GM18520 (cell line): ENCODE results near the gene DNM3.

Source experiments
- ATAC-seq: cut with Tn5 transposase; IDR thresholded peaks from one replicate; pipeline ENCODE4 v1.9.1; 2021; ENCODE audit not compliant: unreplicated experiment

DNM3 gene

DNA sequence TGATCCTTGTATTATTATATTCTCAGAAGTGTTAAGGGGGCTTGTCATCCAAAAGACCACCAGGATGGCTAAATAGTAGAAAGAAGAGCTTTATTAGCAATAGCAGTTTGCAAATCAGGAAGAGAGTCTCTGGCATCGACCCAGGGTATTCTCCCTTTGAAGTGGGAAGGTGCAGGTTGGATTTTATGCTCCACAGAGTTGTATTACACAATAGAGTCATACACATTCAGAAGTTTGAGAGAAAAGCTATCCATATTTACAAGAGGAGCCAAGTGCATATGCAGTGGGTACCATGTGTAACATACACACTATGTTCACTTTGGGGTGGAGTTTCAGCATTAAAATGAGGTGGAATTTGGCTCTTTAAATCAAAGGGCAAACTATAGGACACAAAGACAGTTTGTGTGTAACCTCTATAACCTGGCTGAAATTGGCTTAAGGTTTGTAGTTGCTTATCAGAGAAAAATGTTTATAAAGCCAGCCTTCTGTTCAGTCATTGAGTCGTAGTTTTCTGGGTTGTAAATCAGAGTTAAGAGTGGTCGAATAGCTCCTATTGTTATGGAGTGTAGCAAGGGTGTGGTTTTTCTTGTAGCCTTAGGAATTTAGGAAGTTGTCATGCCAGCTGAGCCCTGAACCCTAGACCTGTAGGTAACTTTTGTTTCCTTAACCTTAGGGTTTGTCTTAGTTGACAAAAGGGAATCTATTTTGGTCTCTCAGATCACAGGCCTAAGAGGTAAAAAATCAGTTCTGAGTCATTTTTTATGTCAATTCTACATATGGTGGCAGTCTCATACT is 125.3 kb downstream of the DNM3 start:
- ATAC-seq = no peak

DNA sequence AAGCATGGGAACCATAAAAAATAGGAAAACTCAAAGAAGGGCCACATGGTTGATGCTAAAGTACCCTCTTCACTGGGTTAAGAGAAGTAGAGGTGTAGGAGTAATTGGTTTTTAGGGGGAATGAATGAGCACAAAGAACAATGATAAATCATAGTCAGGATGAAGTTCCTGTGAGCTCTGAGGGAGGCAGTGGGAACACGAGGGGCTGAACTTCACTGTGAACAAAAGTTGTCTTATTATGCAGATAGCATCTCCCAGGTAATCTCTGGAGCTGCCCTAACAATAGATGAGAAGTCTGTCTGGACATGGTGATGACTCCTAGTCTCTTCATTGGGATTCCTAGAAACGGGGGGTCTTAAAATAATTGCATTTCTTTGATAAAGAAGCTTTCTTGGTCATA is 127.9 kb downstream of the DNM3 start:
- no peak for ATAC-seq

DNA sequence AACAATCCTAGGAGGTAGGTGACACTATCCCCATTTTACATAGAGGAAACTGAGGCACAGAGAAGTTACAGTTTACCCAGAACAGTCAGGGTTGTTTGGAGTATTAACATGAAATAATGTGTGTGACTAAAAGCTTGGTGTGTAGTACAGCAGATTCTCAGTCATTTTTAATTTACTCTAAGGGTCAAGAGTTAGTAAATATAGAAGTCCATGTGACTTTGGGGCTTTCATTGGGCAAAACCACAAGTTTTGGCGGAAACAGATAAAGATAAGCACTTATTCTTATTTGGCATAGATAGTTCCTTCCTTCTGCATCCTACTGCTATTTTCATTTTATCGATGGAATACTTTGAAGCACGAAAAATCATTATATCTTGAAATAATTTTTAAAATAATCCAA is 128.5 kb downstream of the DNM3 start:
- no peak for ATAC-seq

DNA sequence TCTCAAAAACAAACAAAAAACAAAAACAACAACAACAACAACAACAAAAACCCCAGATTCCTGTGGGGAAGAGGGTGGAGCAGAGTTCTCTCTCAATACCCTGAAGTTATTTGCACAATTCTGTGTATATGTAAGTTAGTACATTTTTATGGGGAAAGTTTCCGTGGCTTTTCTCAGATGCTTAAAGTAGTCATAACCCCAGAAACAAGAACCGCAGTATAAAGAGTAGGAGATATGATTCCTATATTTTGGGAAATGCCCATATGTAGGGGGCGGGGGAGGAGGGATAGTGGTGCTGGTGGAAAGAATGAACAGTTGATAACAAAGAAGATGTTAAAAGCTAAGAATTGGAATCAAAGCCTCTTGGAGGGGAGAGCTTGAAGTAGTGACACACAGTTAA is 131.5 kb downstream of the DNM3 start:
- ATAC-seq = no peak

DNA sequence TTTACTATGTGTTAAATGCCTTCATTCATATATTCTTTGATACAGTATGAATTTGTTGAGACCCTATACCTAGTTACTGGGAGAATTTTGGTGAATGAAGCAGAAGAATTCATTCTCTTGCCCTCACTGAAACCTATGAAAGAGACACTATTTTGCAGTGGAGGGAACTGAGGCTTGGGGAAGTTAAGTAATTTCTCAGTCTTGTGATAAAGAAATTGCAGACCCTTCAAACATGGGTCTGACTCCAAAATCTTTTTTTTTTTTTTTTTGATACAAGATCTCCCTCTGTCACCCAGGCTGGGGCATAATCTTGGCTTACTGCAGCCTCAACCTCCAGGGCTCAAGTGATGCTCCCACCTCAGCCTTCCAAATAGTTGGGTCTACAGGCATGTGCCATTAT is 132.1 kb downstream of the DNM3 start:
- no peak for ATAC-seq

DNA sequence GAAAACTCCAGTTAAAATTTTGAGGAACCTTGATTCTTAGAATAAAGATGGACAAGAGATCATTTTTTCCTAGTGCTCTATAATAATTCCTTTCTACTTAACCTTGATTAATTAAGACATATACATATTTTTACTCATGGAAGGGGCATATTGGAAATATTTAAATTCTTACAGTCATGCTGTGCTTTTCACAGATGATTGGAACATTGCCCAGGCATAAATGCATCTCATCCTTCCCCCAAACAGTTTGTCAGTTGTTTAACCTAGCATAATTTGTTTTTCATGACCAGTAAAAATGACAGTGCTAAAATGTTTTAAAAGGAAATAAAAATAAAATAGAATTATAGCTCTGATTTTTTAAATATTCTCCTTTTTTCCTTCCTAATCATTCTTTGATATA is 140.0 kb downstream of the DNM3 start:
- no peak for ATAC-seq

DNA sequence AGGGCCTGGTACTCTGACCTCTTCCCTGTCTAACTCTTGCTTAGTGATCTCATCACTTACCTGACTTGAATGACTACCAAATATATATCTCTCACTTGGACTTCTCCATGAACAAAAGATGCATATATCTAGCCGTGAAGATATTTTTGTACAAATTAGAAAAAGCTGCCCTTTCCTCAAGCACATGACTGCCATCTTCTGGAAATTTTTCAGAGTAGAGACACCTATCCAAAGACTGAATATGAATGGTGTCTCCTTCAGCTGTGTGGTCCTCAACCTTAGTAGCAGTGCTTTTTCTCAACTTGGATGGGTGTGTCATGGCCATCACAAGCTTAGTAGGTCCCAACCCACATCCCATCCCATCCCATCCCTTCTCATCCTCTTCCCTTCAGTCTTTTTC is 142.3 kb downstream of the DNM3 start:
- no peak for ATAC-seq

DNA sequence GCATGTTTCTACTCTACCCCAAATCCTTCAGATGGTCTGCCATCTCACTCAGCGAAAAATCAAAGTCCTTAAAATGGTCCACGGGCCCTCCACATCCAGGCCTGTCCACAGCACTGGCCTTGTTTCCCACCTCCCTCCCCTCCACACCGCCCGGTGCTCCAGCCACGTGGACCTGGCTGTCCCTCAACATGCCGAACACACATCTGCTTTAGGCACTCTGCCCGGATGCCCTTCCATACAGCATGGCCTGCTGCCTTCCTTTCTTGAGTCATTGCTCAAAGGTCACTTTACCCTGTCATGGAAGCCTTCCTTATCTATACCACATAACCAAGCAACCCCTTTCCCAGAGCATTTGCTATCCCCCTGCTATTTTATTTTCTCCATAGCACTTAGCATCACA is 143.0 kb downstream of the DNM3 start:
- no peak for ATAC-seq

DNA sequence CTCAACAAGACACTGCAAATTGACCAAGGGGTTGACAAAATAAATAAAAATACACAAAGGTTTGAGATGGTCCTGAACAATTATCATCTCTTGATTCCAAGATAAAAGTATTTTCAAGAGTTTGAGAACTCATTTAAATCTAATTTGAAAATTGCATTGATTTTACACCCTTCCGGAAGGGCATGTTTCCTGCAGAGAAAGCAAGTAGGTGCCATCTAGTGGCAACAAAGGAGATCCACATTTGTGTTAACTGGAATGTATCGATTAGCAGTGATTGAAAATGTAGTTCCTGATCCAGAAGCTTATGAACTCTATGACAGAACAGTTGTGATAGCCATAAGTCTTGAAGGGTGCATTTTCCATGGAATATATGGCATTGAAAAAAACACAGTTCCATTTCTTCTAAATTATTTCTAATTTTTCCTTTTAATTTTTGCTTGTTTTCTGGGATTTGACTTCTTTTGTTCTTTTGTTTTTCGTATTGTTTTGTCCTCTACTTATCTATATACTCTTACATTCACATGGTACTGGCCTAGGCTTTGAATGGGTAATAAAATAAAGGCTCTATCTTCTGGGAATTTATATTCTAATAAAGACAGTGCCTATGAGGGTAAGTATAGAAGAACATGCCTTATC is 143.7 kb downstream of the DNM3 start:
- ATAC-seq = no peak

DNA sequence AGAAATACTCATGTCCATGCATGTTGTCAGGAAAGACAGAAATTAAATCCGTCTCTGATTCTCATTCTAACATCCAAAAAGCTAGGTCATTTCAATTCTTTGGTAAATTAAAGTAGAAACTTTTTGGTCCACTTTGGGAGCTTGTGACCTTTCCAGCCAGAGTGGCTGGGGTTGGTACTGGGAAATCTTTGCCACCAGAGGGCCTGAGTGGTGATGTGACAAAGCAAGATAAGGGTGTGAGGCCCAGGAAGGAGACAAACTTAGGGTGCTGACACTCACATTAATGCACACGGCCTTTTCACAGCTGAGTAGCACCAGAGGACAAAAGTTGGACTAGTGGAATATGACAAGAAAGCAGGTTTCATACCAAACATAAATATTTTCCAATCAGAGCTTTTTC is 144.3 kb downstream of the DNM3 start:
- no peak for ATAC-seq

DNA sequence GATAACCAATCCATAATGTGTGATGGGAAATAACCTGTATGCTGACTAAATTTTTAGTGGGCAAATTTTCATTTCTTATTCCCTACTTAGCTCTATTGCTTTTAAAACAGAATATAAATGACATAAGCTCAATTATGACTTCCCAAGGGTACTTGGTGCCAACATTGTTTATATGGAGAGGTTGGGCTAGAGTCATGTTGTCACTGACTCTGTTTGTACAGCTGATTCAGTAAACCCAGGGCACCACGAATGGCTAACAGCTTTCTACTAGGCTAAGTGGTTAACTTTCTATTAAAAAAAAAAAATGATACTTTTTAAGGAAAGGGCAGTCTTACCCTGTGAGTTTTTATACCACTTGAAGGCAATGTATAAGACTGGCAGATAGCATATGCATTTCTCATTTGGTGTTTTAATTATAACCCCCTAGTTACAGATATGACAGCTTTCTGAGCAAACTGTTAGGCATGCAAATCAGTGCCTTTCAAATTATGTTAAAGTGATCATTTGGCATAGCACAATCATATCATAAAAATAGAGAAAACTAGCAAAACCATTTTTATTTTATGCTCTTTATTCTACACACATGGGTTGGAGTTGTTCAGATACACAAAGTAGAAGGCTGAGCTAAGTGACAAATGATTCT is 147.1 kb downstream of the DNM3 start:
- ATAC-seq = no peak

DNA sequence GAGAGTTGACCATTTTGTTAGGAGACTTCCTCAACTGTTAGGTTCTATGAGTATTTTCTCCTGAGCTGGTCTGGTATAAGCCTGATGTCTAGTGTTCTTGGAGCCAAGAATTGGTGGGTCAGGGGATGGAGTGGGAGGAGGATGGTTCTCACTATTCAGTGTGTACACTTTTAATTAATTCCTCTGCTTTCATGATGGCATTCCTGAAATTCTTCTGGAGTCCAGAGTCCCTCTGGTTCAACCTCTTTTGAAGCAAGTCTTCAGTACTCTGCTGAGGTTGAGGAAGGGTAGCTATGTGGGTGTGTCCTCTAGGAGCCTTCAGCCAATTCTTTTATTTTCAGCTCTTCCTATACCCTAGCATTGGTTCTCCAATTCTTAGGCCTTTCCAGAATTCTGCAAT is 149.1 kb downstream of the DNM3 start:
- ATAC-seq = no peak

DNA sequence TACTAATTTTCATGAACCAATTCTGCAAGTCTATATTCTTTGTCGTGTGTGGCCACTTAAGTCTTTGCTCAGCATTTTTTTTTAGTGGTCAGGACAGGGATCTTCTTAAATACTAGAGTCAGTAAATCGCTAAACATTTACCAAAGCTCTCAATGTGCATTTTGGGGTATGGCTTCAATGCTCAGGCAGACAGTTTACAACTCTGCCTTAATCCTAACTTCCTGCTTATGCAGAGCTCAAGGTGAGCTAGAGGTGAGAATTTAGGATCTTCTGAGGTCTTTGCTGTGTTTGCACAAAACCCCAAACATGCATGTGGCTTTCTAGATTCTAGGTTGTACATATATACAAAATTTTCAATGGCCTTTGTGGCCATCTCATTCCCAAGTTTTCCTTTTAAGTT is 153.0 kb downstream of the DNM3 start:
- ATAC-seq = no peak

DNA sequence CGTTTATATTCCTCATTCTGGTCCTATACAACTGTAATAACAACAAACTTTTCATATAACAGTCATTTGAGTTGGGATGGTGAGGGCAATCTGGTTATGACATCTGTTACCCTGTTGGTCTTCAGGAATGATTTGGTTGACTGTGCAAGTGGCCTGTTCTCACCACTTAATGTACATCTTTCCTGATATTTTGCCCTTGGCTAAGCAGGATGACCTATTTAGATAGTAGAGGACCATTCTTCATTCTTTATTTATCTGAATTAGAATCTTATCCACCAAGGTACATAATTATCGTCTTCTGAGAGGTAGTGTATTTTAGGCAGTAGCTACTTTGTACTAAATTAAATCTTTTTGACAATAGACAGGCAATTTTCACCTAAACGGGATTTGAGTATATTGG is 154.3 kb downstream of the DNM3 start:
- ATAC-seq = no peak

DNA sequence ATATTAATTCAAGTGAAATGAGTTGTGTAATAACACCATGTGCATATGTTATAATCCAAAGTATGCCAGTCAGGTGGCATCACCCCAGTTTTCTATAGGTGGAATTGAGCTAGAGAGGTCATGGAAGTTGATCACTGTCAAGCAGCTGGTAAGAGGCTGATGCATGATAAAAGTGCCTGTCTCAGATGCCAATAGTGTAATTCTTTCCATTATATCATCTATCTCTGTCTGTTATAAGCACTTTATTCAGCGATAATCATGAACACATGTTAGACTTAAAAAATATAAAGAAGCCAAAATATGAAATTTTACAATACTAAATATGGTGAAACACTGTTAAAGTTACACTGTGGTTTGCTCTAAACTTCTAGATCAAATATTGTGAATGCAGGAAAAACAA is 156.6 kb downstream of the DNM3 start:
- ATAC-seq = no peak

DNA sequence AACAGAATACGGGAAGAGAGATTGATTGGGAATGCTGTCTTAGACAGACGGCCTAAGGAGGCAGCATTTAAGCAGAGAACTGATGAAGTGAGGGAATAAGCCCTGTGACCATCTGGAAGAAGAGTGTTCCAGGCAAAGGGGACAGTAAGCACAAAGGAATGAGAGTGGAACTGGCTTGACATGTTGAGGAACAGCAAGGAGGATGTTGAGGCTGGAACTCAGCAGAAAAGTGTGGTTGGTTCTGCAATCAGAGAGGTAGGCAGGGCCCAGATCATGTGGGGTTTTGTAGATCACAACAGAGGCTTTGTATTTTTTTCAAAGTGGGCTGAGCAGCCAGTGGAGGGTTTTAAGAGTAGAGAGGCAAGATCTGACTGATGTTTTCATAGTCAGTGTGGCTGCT is 157.4 kb downstream of the DNM3 start:
- ATAC-seq = no peak

DNA sequence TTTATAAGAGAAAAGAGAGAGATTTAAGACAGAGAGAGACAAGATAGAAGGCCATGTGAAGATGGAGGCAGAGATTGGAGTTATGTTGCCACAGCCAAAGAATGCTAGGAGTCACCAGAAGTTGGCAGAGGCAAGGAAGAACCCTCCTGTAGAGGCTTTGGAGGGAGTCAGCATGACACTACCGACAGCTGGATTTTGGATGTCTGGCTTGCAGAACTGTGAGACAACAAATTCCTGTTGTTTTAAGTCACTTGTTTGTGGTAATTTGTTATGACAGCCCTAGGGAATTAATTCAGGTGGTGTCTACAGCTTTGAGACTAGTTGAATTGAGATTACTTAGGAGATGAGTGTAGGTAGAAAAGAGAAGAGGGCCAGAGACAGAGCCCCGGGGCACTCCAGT is 158.5 kb downstream of the DNM3 start:
- no peak for ATAC-seq

DNA sequence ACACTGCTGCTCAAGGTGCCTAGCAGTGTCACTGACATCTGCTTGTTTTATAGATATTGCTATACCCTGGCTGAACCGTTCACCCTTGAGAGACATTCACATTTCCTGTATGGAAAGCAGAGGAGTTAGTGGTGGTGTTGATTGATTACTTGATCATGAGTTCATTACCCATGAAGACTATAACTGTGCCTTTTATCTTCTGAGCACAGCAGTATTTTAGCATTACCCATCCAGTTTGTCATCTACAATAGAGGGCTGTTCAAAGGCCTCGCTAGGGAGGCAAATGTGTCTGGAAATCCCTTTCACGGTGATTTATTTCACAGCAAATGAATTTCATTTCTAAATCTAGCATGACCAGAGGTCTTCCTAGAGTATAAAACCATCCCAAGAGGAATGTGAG is 160.0 kb downstream of the DNM3 start:
- no peak for ATAC-seq

DNA sequence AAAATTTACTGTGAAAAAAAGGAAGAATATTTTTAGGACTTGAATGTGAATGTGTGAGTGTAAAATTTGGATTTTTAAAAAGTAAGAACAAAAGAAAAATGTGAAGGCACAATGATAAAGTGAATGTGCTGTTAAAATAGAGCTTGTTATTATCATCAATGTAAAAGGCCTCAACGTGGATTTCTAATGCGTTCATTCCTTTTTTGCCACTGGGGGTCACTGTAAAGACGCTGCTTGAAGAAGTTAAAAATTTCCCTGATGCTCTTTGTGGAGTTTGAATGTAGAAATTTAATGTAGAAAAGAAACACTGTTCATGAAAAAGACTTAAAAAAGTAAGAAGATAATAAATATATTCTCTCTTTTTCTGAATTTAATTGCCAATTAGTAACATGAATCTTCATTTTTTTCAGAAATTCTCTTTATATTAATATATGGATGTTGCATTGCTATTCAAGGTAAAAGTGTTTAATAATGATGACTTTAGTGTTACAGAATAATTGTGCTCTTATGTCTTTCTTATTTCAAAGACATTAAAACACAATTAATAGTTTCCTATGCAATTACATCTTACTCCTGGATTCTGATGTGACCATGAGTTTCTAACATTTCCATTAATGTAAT is 161.5 kb downstream of the DNM3 start:
- no peak for ATAC-seq

DNA sequence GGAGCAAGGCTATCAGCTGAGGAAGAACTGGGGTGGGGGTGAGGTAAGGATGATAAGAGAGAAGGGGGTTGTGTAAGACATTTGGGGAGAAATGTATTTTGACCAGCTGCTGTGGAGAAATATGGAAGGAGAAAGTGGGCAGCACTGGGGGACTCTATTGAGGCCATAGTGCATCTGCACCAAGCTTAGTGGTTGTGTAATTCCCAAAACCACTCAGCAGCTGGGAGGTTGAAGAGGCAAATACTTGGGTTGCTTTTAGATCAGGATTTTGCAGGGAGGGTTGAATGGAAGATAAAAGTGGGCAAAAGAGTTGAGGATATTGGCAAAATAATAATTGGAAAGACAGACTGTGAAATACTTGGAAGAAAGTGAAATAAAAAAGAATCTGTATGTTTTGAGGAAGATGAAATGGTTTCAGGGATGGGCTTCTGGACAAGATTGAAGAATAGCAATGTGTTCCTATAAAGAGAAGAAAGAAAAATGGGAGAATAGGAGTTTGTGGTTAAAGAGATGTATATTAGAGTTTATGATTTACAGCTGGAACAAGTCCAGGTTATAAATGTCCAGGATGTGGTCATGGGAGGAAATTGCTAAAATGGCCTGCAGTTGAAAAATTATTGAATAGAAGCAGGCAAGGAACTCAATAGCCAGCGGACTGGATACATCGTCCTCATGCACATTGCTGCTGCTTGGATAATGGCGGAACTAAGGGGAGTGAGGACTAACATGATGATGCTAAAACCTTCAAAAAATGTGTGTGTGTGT is 162.7 kb downstream of the DNM3 start:
- ATAC-seq = no peak

DNA sequence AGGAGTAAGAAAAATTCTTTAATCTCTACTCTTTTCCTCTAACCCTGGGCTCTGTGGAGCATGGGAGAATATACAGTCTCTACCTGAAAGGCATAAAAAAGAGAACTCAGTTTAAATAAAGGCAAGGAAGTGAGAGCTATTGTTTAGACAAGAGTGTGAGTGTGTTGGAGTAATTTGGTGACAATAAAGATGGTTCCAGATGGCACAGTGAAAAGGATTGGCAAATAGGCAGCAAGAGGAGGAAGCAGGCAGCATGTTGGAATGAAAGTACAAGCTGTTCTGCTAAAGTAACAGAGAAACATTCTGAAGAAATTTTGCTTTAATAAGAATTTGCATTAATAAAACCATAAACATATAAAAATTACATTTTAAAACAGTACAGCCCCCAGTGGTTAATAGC is 163.4 kb downstream of the DNM3 start:
- no peak for ATAC-seq
